OCI-LY3 (cell line): ENCODE results near the gene HPS4.

Source experiments
- CTCF ChIP-seq: fragments of 200-600, 300-600 bp; sonication (generic); IDR thresholded peaks from 2 replicates; pipeline ENCODE4 v1.5.1; 2014; ENCODE audit warnings: antibody characterized with exemption, low read length, low read depth
- EZH2phosphoT487 ChIP-seq: fragments of 200-600 bp; shearing (Covaris generic); IDR thresholded peaks from 2 replicates; pipeline ENCODE4 v1.6.1; 2018; ENCODE audit warnings: antibody characterized with exemption, mixed run types, low read depth

- TF ChIP-seq CTCF: no peak
- TF ChIP-seq EZH2phosphoT487: no peak
Observed at GRCh38 chr22:26446808-26447515, 36.6 kb downstream of the HPS4 start.
